H9 (cell line): Measurements from ENCODE around the gene IFNL1. TPM values are rescaled to one million over a fixed set of nuclear protein-coding genes. Genes with fewer than 3 reads are reported as not detected.

Experiments
- DNase-seq: peaks from one replicate; pipeline ENCODE4 v3.0.0-alpha.2; 2017
- H2AFZ ChIP-seq: one replicate; pipeline ENCODE4 v1.6.1; 2013; ENCODE audit warnings: mild to moderate bottlenecking, low read length, control low read depth, moderate library complexity
- H2AK5ac ChIP-seq: 2 replicates; pipeline ENCODE4 v1.6.1; 2013; ENCODE audit warnings: low read length, control low read depth, mixed read lengths; ENCODE audit not compliant: insufficient read length
- H2BK120ac ChIP-seq: one replicate; pipeline ENCODE4 v1.6.1; 2013; ENCODE audit warnings: low read depth, mild to moderate bottlenecking, low read length, control low read depth, inconsistent platforms; ENCODE audit not compliant: poor library complexity, severe bottlenecking
- H2BK12ac ChIP-seq: 2 replicates; pipeline ENCODE4 v1.6.1; 2013; ENCODE audit warnings: low read length, control low read depth, mixed read lengths, low read depth; ENCODE audit not compliant: insufficient read length
- H2BK15ac ChIP-seq: 2 replicates; pipeline ENCODE4 v1.6.1; 2013; ENCODE audit warnings: low read depth, low read length, control low read depth
- H2BK20ac ChIP-seq: one replicate; pipeline ENCODE4 v1.6.1; 2013; ENCODE audit warnings: low read depth, mild to moderate bottlenecking, low read length, control low read depth, inconsistent platforms; ENCODE audit not compliant: poor library complexity, severe bottlenecking
- H2BK5ac ChIP-seq: 2 replicates; pipeline ENCODE4 v1.6.1; 2013; ENCODE audit warnings: low read length, control low read depth, mixed read lengths; ENCODE audit not compliant: insufficient read length
- H3K14ac ChIP-seq: 2 replicates; pipeline ENCODE4 v1.6.1; 2013; ENCODE audit warnings: low read length, control low read depth; ENCODE audit not compliant: insufficient read depth
- H3K18ac ChIP-seq: 2 replicates; pipeline ENCODE4 v1.6.1; 2013; ENCODE audit warnings: low read depth, mild to moderate bottlenecking, mixed read lengths, low read length, control low read depth; ENCODE audit not compliant: insufficient read length
- H3K23ac ChIP-seq: 2 replicates; pipeline ENCODE4 v1.6.1; 2013; ENCODE audit warnings: low read length, control low read depth, mixed read lengths, low read depth; ENCODE audit not compliant: insufficient read length
- H3K23me2 ChIP-seq: 2 replicates; pipeline ENCODE4 v1.6.1; 2013; ENCODE audit warnings: low read depth, mild to moderate bottlenecking, mixed read lengths, low read length, control low read depth; ENCODE audit not compliant: insufficient read length, poor library complexity, severe bottlenecking
- H3K27ac ChIP-seq: 2 replicates; pipeline ENCODE4 v1.5.1; 2013; ENCODE audit warnings: low read length, control low read depth, mixed read lengths, low read depth; ENCODE audit not compliant: insufficient read length
- H3K27me3 ChIP-seq: 2 replicates; pipeline ENCODE4 v1.6.1; 2013; ENCODE audit warnings: low read length, control low read depth, inconsistent platforms; ENCODE audit not compliant: insufficient read depth
- H3K4ac ChIP-seq: 2 replicates; pipeline ENCODE4 v1.6.1; 2013; ENCODE audit warnings: low read depth, mild to moderate bottlenecking, control low read depth, inconsistent platforms, low read length, moderate library complexity
- H3K4me1 ChIP-seq: 2 replicates; pipeline ENCODE4 v1.6.1; 2013; ENCODE audit warnings: low read length, control low read depth, inconsistent platforms; ENCODE audit not compliant: insufficient read depth
- H3K4me2 ChIP-seq: 2 replicates; pipeline ENCODE4 v1.6.1; 2013; ENCODE audit warnings: low read length, control low read depth, mixed read lengths; ENCODE audit not compliant: insufficient read length, insufficient read depth
- H3K56ac ChIP-seq: 2 replicates; pipeline ENCODE4 v1.6.1; 2013; ENCODE audit warnings: low read depth, mild to moderate bottlenecking, mixed read lengths, low read length, control low read depth; ENCODE audit not compliant: insufficient read length
- H3K79me1 ChIP-seq: 2 replicates; pipeline ENCODE4 v1.6.1; 2013; ENCODE audit warnings: low read depth, mild to moderate bottlenecking, moderate library complexity, low read length, control low read depth, inconsistent platforms; ENCODE audit not compliant: insufficient read depth, poor library complexity, severe bottlenecking
- H3K79me2 ChIP-seq: 2 replicates; pipeline ENCODE4 v1.6.1; 2013; ENCODE audit warnings: low read length, control low read depth, inconsistent platforms; ENCODE audit not compliant: insufficient read depth
- H3K9ac ChIP-seq: 2 replicates; pipeline ENCODE4 v1.6.1; 2013; ENCODE audit warnings: low read length, control low read depth, mixed read lengths; ENCODE audit not compliant: insufficient read length; ENCODE audit errors: extremely low read depth
- H3K9me3 ChIP-seq: one replicate; pipeline ENCODE4 v1.6.1; 2013; ENCODE audit warnings: low read depth, low read length, inconsistent platforms; ENCODE audit not compliant: control insufficient read depth
- H3T11ph ChIP-seq: one replicate; pipeline ENCODE4 v1.6.1; 2013; ENCODE audit warnings: mild to moderate bottlenecking, low read length, control low read depth, inconsistent platforms
- H4K20me1 ChIP-seq: one replicate; pipeline ENCODE4 v1.6.1; 2013; ENCODE audit not compliant: control insufficient read depth, insufficient read length, insufficient read depth
- H4K5ac ChIP-seq: 2 replicates; pipeline ENCODE4 v1.6.1; 2013; ENCODE audit warnings: low read depth, mild to moderate bottlenecking, mixed read lengths, low read length, control low read depth; ENCODE audit not compliant: insufficient read length
- H4K8ac ChIP-seq: replicated peaks from 2 replicates; pipeline ENCODE4 v1.6.1; 2013; ENCODE audit warnings: low read length, control low read depth, mixed read lengths, low read depth; ENCODE audit not compliant: insufficient read length
- H4K91ac ChIP-seq: 2 replicates; pipeline ENCODE4 v1.6.1; 2013; ENCODE audit warnings: low read depth, mild to moderate bottlenecking, moderate library complexity, mixed read lengths, low read length, control low read depth; ENCODE audit not compliant: insufficient read length
- H3K27ac Mint-ChIP-seq, 3 experiments: 2 replicates in 2 of 3; 3 replicates in 1 of 3; pipeline ENCODE4 v1.8.0; 2020 to 2021; ENCODE audit warnings: mixed read lengths in 3 of 3, mild to moderate bottlenecking in 1 of 3, moderate library complexity in 1 of 3
- H3K27me3 Mint-ChIP-seq: 2 replicates; pipeline ENCODE4 v1.8.0; 2021; ENCODE audit warnings: low read depth, mild to moderate bottlenecking, moderate library complexity, mixed read lengths
- H3K36me3 Mint-ChIP-seq, 3 experiments: 2 replicates in 2 of 3; 3 replicates in 1 of 3; pipeline ENCODE4 v1.8.0; 2020 to 2021; ENCODE audit warnings: low read depth in 3 of 3, mixed read lengths in 3 of 3; ENCODE audit not compliant: insufficient read depth in 1 of 3
- H3K4me1 Mint-ChIP-seq, 2 experiments: 2 replicates each; pipeline ENCODE4 v1.8.0; 2020; ENCODE audit warnings: mixed read lengths in 2 of 2
- H3K4me3 Mint-ChIP-seq, 2 experiments: 2 replicates in 1 of 2; 3 replicates in 1 of 2; pipeline ENCODE4 v1.8.0; 2020 to 2021; ENCODE audit warnings: mild to moderate bottlenecking in 2 of 2, mixed read lengths in 2 of 2, moderate library complexity in 1 of 2
- H3K9me3 Mint-ChIP-seq, 2 experiments: 2 replicates in 1 of 2; 3 replicates in 1 of 2; pipeline ENCODE4 v1.8.0; 2020; ENCODE audit warnings: mild to moderate bottlenecking in 2 of 2, mixed read lengths in 2 of 2, moderate library complexity in 1 of 2
- WGBS: extraction: QIAGEN DNeasy Blood & Tissue Kit; methylation state at CpG from one replicate; pipeline ENCODE4 v1.1.7; 2013; ENCODE audit warnings: missing lambda C conversion rate, low lambda C conversion rate, mixed read lengths; ENCODE audit not compliant: insufficient read length; ENCODE audit errors: extremely low coverage; 5-methylcytosine and 5-hydroxymethylcytosine counted together
- total RNA-seq: library from RNA; stranded (reverse); gene quantifications from 2 replicates; pipeline ENCODE4 v1.2.1, GENCODE V29; 2021
- TF ChIP-seq, protein P1 (sequence below): fragments of 200-600 bp; sonication (generic); conservative IDR thresholded peaks from 3 replicates; pipeline ENCODE4 v1.8.0; 2021; ENCODE audit warnings: antibody characterized with exemption, mild to moderate bottlenecking

Gene IFNL1
- total RNA-seq, 1 experiment from 2014 or later, result not detected

GRCh38 chr19:39263912-39264305 is 32.3 kb upstream of the IFNL1 start:
- peak; percentile 60 for DNase-seq
- peaks cover 85% of the 10 kb centered on the region for H3K27me3 Mint-ChIP-seq

More at GRCh38 chr19:39263912-39264305, 32.3 kb upstream of the IFNL1 start:
- H2BK12ac ChIP-seq, result no peak overlapping the region
- Mint-ChIP-seq H3K9me3 (peaks cover 4 to 9% of the 10 kb centered on the region in 2 experiments; a peak in 3 of 5 replicates), H3K4me3 (peak overlapping the region in 1 of 2 experiments; percentile 77; a peak in 3 of 5 replicates), H3K4me1 (peaks cover 5 to 16% of the 10 kb centered on the region in 2 experiments), H3K36me3 (no peaks in the 10 kb centered on the region; a peak in 2 of 7 replicates), H3K27ac (no peak overlapping the region)
- no peak overlapping the region for H3K14ac ChIP-seq
- no peak overlapping the region for H2BK5ac ChIP-seq
- no peaks in the 10 kb centered on the region for H3K79me1 ChIP-seq
- peaks cover 36% of the 10 kb centered on the region for H3K27me3 ChIP-seq
- H3K9ac ChIP-seq, result no peak overlapping the region
- H2BK20ac ChIP-seq, result no peak overlapping the region
- WGBS, result no CpG with 5 or more reads among the region's 17 CpGs
- H2AFZ ChIP-seq, result no peak overlapping the region
- H3T11ph ChIP-seq, result no peak overlapping the region
- TF ChIP-seq, protein P1, sequence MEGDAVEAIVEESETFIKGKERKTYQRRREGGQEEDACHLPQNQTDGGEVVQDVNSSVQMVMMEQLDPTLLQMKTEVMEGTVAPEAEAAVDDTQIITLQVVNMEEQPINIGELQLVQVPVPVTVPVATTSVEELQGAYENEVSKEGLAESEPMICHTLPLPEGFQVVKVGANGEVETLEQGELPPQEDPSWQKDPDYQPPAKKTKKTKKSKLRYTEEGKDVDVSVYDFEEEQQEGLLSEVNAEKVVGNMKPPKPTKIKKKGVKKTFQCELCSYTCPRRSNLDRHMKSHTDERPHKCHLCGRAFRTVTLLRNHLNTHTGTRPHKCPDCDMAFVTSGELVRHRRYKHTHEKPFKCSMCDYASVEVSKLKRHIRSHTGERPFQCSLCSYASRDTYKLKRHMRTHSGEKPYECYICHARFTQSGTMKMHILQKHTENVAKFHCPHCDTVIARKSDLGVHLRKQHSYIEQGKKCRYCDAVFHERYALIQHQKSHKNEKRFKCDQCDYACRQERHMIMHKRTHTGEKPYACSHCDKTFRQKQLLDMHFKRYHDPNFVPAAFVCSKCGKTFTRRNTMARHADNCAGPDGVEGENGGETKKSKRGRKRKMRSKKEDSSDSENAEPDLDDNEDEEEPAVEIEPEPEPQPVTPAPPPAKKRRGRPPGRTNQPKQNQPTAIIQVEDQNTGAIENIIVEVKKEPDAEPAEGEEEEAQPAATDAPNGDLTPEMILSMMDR, result peak; percentile 35; the same call in 1 of the 3 replicates
- H2BK15ac ChIP-seq, result no peak overlapping the region
- H3K4me2 ChIP-seq, result peak overlapping the region; percentile 31
- H4K5ac ChIP-seq, result no peak overlapping the region
- H3K4ac ChIP-seq, result no peak overlapping the region
- no peak overlapping the region for H3K23ac ChIP-seq
- H4K20me1 ChIP-seq, result no peaks in the 10 kb centered on the region
- no peaks in the 10 kb centered on the region for H3K79me2 ChIP-seq
- no peak overlapping the region for H4K91ac ChIP-seq
- no peaks in the 10 kb centered on the region for H3K4me1 ChIP-seq
- H3K9me3 ChIP-seq, result no peaks in the 10 kb centered on the region
- no peak overlapping the region for H4K8ac ChIP-seq
- H3K27ac ChIP-seq, result no peak overlapping the region
- H3K56ac ChIP-seq, result no peak overlapping the region
- H3K23me2 ChIP-seq, result peaks cover 5% of the 10 kb centered on the region
- H2BK120ac ChIP-seq, result no peak overlapping the region
- H2AK5ac ChIP-seq, result no peak overlapping the region
- no peak overlapping the region for H3K18ac ChIP-seq
